Stimulated activated CD8-positive, alpha-beta memory T cell treated with anti-CD3 and anti-CD28 coated beads, Interleukin-4, amount 100 ng/mL, for 24 hours (primary cell): ENCODE results near the gene CIB2.
A peak's percentile ranks its signal among the peaks of the same experiment; 100 is the strongest.

Experiments
- DNase-seq: peaks from one replicate; pipeline ENCODE4 v3.0.0-alpha.2; 2020; ENCODE audit warnings: low read depth

The CIB2 gene

DNA sequence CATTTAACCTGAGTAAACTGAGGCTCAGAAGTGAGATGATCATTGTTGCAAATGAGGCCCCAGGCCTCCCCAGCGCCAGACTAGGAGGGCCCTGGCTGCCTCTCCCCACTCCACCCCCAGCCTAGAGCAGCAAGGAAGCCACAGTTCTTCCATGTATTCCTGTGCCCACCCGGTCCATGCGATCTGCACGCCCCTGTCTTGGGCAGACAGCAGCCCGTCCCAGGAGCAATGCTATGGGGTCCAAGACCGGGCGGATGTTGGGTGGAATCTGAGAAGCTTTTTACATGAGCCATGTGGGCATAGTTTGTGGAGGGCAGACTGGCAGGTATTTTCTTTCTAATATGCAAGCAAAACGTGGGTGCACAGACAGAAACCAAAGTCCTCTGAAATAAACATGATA is 23.8 kb downstream of the CIB2 start:
- DNase-seq = no peak

DNA sequence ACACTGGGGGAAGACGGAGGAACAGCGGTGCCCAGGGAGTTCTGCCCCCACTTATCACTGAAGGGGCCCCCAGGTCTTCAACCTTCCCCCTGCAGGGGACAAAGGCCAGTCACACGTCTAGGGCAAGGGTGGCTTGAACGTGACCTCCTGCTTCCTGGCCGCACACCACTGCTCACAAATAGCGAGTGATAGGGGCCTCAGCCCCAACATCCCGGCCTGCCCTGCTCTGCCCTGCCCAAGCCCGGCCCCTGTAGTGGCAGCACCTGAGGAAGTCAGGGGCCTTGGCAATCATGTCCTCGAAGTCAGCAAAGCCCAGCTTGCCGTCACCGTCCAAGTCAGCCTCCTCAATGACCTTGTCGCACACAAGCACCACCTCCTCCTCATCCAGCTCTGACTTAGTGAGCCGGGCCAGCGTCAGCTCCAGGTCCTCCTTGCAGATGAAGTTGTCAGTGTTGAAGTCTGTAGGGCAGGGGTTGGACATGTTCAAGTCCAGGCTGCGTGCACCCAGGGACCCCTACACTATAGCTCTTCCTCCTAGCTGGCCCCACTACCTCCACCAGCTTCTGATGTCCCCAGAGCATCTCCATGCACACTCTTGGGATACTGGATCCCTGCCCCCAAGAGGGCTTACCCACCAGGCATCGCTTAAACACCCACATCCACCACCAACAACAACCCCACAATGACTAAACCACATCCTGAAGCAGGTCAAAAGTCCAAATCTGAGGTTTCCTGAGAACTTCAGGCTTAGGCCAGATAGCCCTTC is 25.6 kb downstream of the CIB2 start:
- no peak for DNase-seq

DNA sequence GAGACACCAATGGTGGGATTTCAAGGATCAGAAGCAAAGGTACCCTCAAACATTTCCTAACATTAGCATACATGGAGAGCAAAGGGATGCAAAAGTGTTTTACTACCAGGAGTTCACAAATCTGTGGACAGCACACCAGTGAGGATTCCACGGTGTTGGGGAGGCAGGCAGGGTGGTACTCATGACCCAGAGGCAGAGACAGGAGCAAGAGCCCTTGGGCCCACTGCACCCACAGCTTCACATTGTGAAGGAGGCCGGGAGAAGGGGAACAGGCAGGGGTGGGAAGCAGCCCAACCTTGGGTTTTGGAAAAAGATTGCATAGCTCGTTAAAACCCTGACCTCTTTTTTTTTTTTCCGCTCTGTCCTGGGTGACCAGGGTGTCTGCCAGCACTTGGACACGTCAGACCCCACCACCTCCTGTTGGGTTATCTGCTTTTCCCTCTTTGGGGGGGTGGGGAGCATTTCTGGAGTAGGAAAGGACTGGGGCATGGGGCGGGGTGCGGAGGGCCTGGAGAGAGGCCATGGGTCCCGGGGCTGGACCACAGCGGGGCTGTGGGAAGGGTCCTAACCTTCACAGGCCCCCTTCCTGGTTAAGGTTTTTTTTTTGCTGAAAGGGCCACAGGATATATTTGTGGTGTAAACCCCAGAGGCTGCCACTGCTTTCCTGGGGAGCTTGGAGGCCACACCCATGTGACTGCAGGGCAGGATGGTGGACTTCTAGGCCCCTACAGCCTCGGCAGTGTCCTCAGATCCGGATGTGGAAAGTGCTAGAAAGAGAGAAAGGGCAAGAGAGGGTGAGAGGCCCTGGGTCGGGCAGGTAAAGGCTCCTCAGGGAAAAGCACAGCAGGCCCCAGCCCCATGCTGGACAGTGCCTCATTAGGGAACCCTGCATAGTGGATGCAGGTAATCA is 26.4 kb downstream of the CIB2 start:
- no peak for DNase-seq

DNA sequence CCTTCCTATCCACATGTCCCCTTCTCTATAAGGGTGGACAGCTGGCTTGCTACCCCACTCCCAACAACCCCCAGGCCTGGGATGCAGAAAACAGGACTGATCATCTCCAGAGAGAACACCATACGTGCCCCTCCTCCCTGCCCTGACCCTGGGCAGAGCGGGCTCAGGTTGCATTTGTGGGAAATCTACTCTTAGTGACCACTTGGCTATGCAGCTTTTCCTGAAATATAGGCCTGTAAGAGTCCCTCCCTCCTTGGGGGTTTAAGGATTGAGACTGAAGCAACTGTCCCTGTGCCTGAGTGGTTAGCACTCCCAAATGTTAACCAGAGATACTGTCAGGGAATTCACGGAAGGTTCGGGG is 27.1 kb downstream of the CIB2 start:
- DNase-seq = no peak

DNA sequence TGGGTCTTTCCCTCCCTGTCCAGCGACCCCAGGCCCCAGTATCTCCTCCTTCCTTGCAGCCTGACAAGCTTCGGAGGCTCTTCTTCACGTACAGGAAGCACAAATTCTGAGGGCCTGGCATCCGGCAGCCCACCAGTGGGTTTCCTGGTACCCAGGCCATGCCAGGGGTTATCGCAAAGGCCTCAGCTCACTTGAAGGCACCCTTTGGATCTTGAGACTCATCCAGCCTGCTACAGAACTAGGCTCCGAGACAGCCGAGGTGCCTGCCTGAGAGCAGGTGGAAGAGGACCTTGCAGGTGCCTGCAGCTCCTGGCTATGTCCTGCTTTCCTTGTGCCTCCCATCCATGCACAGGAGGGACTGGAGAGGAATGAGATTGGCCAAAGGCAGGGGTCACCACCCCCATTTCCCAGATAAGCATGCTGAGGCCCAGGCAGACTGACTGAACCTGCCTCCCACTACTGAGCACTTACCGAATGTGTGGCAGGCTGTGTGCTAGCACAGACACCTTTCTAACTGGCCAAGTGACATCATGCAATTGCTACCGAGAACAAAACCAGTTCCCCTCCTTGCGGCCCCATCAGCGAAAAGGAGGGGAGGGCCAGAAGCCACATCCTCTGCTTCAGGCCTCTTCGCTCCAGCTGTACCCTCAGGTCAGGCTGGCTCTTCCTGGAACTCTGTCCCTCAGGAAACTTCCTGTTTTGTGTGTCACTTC is 27.7 kb downstream of the CIB2 start:
- peak; percentile 44 for DNase-seq

DNA sequence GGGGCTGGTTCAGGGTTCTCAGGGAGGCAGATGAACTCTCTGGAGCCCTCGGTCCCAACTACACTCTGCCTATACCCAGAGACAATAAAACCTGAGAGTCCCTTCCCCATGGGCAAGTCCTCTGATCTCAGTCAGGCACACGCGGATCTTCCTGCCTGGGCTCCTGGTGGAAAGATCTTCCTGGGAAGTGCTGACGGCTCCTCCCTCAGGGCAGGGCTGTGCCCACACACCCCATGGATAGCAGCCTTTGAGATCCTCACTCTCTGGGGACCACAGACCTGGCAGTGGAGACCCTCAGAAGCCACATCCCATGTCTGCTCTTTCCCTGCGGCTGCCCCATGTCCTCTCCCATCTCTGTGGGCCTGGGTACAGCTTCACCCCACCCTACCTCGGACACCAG is 28.5 kb downstream of the CIB2 start:
- DNase-seq = no peak

DNA sequence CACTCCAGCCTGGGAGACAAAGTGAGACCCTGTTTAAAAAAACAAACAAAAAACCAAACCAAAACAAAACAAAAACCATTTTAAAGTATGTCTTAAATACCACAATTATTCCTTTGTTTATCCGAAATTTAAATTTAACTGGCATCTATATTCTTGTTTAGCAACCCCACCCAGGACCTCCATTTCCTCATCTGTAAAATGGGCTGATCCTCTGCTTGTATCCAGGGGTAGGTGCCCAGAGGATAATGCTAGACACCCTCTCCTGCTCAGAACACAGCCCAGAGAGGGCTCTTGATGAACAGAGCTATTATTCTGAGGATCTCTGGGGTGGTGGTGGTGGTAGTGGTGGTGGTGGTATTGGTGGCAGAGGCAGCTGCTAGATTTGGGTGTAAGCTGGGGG is 29.0 kb downstream of the CIB2 start:
- DNase-seq = no peak

DNA sequence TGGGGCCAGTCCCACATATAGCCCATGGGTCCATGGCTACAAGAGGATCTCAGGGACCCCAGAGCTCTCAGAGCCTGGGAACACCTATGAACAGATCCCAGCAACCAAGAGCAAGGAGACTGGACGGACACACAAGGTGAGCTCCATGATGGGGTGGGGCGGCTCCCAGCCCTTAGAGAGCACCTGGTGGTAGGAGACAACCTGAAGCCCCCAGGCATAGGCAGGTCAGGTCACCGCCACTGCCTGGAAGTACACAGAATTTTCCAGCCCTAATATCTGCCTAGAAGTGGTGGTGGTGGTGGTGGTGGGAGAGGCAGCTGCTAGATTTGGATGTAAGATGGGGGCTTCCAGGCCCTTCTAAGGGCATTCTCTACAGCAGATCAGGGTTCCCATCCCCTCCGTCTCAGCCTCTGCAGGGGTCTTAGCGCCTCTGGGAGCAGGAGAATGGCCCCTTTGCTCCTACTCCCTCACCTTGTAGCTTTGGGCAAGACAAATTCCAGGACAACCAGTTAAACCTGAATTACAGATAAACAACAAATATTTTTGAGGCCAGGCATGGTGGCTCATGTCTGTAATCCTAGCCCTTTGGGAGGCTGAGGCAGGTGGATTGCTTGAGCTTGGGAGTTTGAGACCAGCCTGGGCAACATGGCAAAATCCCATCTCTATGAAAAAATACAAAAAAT is 29.7 kb downstream of the CIB2 start:
- no peak for DNase-seq

DNA sequence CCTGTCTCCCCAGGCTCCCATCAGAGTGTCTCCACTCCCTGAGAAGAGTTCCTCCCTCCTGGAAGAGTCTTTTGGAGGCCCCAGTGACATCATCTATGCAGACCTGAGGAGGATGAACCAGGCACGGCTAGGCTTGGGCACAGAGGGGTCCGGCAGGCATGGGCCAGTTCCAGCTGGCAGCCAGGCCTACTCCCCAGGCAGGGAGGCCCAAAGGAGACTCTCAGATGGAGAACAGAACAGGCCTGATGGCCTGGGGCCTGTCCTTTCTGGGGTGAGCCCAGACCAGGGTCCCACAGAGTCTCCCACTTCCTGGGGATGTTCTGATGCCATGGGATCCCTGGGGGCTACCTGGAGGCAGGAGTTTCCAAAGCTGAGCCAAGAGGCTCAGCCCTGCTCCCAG is 30.4 kb downstream of the CIB2 start:
- no peak for DNase-seq

DNA sequence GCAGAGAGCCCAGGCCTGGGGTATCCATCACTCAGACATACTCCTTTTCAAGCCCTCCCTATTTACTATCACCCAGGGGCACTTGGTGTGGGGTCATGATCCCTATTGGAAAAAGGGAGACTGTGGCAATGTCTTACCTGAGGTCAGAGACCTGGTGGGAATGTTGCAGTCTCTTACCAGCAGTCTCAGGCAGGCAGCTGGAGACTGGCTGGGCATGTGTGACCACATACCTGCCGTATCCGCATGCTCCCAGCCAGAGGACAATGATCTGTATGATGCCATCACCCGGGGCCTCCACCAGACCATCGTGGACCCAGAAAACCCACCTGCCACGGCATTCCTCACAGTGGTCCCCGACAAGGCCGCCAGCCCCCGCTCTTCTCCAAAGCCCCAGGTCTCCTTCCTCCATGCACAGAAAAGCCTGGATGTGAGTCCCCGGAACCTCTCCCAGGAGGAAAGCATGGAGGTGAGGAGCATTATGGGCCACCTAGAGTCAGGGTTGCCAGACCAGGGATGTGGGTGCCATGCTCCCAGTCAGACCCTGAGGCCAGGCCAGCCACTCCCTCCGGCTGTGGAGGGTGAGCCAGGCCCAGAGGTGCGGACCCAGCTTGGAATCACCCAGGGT is 33.0 kb downstream of the CIB2 start:
- no peak for DNase-seq

DNA sequence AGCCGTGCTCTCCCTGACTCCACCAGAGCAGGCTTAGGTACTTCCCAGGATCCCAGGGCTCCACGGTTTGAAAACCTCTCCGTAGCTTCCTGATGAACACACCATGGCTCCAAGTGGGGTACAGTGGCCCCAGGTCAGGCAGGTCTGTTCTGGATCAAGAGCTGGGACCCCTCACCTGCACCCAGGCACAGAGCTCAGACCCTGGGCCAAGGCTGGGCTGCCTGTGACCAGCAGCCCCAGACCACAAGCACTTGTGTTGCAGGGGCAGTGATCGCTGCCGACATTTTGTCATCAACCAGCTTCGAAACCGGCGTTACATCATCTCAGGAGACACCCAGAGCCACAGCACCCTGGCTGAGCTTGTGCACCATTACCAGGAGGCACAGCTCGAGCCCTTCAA is 33.6 kb downstream of the CIB2 start:
- DNase-seq = no peak

DNA sequence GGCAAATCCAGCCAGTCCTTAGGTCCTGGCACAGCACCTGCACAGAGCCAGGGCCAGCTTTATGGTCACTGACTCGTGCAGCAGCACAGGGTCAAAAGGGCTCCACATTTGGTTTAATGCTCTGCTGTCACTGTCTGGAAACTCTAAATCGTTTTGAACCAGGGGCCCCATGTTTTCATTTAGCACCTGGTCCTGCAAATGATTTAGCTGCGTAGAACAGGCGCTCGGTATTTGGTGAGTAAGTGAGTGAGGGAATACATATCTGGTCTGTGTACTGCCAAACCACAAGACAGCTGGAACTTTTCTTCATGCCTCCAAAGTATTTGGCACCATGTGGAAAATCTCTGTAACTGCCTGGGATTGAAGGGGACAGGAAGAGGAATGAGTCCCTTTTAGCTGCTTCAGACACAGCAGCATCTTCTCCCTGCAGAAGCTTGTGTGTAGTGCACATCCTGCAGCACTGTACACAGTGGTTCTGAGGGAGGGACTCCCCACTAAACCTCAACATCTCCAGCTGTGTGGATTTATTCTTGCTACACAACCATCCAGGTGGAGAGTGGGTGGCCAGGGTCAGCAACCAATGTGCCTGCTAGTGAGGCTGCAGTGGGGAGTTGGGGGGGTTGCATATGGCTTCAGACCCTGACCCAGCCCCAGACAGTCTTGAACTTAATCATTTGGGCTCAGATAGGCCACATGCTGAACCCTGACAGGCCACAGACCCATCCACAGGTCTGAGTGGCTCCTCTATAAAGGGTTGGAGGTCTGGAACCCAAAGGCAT is 37.8 kb downstream of the CIB2 start:
- no peak for DNase-seq

DNA sequence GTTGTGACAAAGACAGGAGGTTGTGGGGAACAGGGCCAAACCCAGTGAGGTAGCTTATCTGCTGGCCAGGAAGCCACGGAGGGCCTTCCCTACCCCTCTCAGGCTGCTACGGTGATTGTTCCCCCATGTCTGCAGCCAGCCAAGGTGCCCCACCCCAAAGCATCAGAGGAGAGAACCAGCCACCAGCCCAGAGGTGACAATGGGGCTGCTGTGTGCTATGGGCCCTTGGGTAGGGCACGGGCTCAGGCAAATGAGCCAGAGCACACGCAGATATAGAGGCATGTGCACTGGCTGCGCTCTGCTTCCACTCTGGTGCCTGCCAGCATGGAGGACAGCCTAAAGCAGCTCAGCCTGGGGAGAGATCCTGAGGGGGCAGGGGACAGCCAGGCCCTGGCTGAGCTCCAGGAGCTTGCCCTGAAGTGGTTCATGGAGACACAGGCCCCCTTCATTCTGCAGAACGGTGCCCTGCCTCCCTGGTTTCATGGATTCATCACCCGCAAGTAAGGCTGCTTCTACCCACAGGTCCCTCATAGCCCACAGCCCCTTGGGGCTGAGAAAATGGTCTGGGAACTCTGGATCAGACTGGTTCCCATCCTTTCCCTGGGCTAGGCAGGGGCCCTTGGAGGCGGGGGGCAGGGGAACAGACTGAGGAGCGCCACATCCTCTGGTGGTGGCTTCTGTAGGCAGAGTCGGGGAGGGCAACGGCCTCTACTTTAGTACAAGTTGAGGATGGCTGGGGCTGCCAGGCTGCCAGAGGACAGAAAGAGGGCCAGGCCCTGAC is 38.8 kb downstream of the CIB2 start, which contains the start of gene SH2D7:
TSS of gene SH2D7 (plus strand) at position 301 of the 781 bp plus-strand sequence. CDS start at position 325, 24 bp downstream.
- no peak for DNase-seq

DNA sequence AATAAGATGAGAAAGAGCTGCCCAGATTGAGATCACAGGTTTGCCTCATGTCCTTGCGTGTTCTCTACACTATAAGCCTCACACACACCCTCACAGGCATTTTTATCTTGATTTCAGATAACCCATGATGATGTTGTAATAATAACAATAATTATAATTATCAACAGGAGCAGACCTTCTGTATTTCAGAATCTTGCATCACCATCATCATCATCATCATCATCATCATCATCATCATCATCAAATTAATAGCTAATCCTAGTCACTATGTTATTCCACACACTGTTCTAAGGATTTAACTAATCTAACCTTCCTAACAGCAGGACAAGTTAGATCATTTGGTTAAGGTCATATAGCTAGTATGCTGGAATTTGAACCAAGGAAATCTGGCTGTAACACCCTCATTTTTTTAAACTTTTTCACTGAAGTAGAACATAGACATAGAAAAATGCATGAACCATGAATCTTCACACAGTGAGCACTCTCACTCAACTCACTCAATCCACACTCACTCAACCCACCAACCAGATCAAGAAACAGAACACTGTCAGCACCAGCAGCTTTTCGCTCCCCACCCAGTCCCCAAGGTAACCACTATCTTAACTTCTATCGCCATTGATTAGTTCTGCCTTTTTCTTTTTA is 40.7 kb downstream of the CIB2 start:
- DNase-seq = no peak

DNA sequence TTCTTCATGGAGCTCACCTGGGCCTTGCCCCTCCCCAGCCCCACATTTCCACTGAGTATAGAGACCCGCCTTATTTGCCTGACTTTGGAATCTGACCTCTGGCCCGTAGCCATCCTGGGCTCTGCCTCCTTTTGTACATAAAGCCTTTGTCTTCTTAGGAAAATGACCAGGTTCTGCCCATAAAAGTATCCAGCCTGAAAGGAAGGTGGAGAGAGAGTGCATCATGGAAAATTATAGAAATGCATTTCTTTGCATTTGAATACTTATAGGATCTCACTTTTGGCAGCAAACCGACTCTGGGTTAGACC is 42.5 kb downstream of the CIB2 start:
- no peak for DNase-seq

DNA sequence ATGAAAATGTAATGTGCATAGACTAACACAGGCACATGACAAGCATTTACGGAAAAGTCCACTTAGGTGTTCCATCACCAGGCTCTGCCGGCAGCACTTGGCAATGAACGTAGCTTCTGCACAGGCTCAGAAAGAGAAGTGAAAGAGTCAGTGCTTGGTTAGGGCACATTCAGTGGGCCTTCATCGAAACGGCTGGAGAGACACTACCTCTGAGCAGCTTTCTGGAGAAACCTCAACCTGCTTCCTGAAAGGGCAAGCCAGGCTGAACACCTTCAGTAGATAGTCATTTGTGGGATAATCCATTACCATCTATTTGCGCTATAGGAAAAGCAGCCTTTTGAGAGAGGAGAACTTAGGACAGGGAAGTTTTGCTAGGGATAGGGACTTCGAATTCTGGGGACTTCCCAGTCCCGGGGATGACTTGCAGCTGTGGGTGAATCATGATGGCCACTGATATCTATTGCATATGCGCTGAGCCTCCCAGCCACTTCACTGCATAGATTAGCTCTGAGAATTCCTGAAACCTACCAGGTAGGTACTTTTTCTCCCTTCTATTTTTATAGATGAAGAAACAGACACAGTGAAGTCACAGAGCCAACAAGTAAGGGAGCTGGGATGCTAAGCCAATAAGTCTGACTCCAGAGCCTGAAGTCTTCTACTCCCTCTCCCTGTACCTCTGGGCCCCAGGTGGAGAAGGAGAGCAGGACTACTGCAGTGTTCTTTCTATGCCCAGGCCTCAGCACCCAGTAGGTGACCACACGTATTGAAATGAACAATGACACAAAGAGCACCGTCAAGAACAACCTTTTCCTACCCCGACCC is 43.1 kb downstream of the CIB2 start:
- DNase-seq = no peak

DNA sequence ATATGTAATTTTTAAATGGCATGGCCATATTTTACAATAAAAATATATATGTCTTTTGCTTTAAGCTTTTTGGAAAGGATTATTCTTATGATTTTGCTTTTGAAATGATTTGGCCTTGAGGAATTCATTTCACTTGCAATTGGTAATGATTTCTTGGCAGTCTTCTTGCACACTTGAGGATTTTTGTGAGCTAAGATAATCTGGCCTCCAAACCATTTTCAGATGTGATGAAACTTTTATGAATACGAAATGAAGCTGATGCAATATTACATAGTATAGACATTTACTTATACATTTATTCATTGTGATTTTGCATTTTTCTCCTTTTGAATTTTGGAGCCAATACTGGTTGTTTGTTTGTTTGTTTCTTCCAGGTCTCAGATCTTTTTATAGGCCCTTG is 45.3 kb downstream of the CIB2 start:
- DNase-seq = no peak

DNA sequence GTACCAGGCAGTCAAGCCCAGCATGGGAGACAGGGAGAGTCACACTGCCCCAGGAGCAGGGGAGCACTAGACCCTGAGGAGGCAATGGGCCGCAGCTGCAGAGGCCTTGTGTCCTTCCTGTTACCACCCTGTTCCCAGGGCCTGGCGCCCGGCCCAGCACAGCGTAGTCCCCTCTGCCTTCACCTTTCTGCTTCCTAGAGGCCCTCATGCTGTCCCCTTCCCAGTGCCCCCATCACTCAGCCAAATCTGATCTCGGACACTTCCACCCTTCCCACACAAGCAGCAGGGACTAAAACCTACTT is 46.8 kb downstream of the CIB2 start:
- no peak for DNase-seq
